GM18507 (cell line): ENCODE results near the gene DPH6.
A peak's percentile ranks its signal among the peaks of the same experiment; 100 is the strongest.
"Not testable (repeated sequence)": the region's sequence is repeated elsewhere in the genome, so short reads cannot be mapped to it uniquely, and the experiment has no call there.

Experiments used
- DNase-seq: peaks from one replicate; pipeline ENCODE4 v3.0.0; 2011; ENCODE audit warnings: low read depth; ENCODE audit not compliant: insufficient read length; ENCODE audit errors: extremely low spot score
- FAIRE-seq: peaks from 2 replicates; lab custom pipeline; 2011; peaks lifted over from hg19 to GRCh38; lab: Jason Lieb, UNC

DPH6 gene

GRCh38 chr15:35445891-35446290 lies 100.1 kb downstream of the DPH6 start:
- FAIRE-seq (no peak), DNase-seq (no peak)

DNA sequence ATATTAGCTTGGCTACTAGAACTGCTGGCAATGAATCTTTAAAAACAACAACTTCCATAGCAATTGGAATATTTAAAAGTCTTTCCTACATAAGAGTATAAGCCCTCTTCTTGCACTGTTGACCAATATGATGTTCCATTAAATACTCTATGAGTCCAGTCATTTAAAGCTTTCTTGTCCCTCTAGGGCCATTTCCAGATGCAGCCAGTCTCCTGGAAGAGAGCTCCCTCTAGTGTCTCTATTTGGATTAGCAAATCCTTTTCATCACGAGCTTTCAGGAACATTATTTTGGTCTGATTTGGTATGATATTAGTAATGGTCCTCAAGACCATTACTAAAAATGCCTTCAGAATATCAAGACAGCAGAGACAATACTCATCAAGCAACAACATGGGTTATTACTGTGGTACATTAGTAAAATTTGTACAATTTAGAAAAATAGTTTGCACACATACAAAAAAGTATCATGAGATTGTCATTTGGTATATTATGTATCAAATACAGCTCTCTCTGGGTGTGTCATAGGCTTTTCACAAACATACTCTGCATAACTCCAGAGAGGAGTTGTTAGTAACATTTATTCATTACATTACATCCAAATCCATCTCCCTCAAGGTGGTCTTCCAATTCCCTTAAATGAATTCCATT lies 101.3 kb downstream of the DPH6 start:
- DNase-seq = peak; percentile 26

DNA sequence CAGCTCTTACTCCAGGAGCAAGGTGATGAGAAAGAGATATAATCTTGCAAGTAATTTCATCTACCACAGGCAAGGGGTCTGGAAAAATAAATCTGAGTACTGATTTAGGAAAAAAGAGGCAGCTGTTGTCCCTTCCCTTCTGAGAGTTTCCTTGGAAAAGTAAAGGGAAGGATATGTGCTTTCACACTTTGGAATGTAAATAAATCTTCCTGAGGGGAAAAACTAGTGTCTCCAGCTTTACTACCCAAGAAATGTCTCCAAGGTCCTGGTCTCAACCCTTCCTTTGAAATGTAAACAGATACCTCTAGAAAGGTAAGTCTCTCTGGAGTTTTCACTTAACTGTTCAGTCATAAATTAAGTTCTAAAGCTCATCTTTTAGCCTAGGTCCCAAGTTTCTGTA lies 102.6 kb downstream of the DPH6 start:
- DNase-seq (no peak), FAIRE-seq (no peak)

More for the DNA sequence above, 101.3 kb downstream of the DPH6 start:
- peak; percentile 84 for FAIRE-seq

- DNase-seq = no peak
- no peak for FAIRE-seq
Observed at GRCh38 chr15:35442742-35443141, 103.2 kb downstream of the DPH6 start.

DNA sequence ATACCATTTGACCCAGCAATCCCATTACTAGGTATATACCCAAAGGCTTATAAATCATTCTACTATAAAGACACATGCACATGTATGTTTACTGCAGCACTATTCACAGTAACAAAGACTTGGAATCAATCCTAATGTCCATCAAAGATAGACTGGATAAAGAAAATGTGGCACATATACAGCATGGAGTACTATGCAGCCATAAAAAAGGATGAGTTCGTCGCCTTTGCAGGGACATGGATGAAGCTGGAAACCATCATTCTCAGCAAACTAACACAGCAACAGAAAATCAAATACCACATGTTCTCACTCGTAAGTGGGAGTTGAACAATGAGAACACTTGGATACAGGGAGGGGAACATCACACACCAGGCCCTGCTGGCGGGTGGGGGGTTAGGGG lies 104.7 kb downstream of the DPH6 start:
- not testable (repeated sequence) for FAIRE-seq, DNase-seq

- no peak for DNase-seq
- no peak for FAIRE-seq
Observed at GRCh38 chr15:35440265-35440664, 105.7 kb downstream of the DPH6 start.

GRCh38 chr15:35439291-35439690 lies 106.7 kb downstream of the DPH6 start:
- DNase-seq = no peak

DNA sequence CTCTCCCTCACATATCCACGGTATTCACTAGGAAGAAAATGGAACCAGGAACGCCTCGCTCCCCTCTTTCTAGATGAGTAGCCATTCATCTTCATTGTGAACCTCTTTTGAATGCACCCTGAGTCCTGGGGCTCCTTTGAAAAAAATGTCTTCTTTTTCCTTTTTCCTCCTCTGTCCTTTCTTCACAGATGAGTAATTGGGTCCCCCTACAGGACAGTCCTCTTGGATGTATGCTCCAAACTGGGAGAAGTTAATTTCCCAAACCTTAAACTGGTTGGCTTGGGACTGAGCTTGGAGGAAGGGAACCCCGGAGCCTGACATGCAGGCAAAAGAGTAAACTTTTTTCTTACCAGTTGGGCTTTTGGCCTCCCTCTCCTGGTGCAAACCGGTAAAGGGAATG lies 108.8 kb downstream of the DPH6 start:
- DNase-seq (no peak), FAIRE-seq (no peak)

More at GRCh38 chr15:35439291-35439690, 106.7 kb downstream of the DPH6 start:
- FAIRE-seq = no peak

DNA sequence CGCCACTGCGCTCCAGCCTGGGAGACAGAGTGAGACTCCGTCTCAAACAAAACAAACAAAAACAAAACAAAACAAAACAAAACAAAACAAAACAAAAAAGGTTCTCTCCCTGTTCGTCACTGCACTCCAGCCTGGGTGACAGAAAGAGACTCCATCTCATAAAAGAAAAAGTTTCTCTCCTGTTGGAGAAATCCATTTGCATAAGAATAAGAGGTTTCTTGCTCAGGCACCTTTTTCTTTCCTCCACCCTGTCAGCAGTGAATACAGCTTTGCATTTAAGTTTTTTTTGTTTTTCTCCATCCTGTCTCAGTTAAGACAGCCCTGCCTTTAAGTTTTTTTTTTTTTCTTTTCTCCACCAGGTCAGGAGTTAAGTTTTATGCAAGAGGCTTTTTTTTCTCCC lies 109.5 kb downstream of the DPH6 start:
- no peak for FAIRE-seq
- DNase-seq = no peak

DNA sequence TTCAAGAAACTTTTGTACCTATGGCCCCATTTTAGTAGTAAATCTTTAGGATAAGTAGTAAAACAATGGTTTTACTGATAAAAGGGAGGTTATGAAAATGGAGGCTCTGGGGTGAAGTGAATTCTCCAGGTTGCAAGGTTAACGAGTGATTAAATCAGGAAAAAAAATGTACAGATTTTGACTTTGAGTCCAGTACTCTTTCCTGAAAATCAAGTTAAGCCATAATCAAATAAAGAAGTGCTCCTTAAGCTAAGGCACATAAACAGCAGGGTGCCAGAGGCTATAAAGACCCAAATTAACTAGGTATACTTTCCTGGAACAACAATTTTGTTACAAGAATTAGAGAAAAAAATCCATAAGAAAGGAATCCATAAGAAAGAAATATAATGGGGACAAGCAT lies 114.7 kb downstream of the DPH6 start:
- no peak for DNase-seq
- FAIRE-seq = no peak

- DNase-seq (no peak), FAIRE-seq (no peak)
Observed at GRCh38 chr15:35430301-35430700, 115.7 kb downstream of the DPH6 start.

GRCh38 chr15:35427496-35427895 lies 118.5 kb downstream of the DPH6 start:
- FAIRE-seq = no peak

DNA sequence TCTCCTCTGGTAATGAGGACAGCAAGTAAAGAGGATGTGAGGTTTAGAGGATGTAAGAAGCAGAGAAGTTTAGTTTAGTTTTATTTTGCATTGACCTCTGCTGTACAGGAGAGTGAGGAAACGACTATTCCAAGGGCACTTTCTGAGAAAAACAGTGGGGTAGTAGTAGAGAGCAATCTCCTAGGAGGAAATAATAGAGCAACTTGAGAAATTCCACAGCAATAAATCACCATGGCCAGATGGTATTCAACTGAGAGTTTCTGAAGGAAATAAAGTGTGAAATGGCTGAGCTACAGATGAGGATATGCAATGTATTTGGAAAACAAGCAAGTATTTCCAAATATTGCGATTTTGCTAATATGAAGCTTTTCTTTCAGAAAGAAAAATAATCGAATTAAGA lies 118.9 kb downstream of the DPH6 start:
- no peak for FAIRE-seq

More at GRCh38 chr15:35427496-35427895, 118.5 kb downstream of the DPH6 start:
- DNase-seq = no peak

GRCh38 chr15:35410775-35411174 lies 135.2 kb downstream of the DPH6 start:
- FAIRE-seq = no peak
- DNase-seq = no peak

More for the DNA sequence above, 118.9 kb downstream of the DPH6 start:
- DNase-seq = no peak

DNA sequence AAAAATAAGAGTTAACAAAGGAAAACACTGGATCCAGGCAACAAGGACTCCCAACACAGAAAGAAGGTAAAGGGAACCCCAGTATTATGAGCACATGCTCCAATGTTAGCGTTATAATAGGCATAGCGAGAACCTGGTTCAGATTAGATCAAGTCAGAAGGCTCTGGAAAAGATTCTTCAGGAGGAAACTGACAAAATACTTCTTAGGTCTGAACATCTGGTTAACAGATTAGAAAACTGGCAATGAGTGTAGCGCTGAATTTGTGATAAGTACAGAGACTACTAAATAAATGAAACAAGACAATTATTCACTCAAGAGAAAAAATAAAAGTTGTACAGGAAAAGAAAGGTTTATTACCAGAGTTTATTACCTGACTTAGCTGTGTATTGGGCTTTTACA lies 146.1 kb downstream of the DPH6 start:
- DNase-seq (no peak), FAIRE-seq (no peak)

DNA sequence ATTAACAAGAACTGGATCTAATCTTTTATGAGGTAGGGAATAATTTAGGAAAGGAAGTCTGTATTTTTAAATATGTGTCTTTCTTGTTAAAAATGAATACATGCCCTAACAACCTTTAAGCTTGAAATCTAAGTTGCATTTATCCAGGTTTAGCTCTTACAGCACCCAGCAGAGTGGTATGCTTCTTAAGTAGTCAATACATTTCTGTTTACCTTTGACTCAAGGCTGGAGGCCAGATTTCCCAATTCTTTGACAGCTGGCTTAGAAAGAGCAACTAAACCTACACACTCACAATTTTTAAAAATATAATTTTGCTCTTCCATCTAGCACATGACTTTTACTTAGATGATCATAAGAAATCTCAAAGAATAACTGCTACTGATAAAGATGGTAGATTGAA lies 148.9 kb downstream of the DPH6 start:
- FAIRE-seq (no peak), DNase-seq (no peak)

GRCh38 chr15:35394416-35394815 lies 151.5 kb downstream of the DPH6 start:
- FAIRE-seq = no peak
- DNase-seq = no peak

DNA sequence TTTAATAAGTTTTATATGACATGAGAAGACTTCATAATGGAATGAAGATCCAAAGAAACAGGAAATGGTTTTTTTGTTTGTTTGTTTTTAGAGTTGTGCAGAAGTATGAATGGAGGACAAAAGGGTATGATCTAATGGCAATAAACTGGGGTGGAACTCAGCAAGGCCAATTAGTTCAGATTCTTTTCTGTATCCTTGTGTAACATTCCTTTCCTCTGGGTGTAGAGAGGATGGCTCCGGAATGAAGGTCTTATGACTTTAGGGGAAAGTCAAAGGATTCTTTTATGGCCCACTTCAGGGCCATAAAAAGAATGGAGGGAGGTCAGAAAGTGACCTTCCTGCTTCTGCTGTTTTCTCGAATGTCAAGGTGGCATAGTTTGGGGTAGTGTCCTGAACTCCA lies 152.6 kb downstream of the DPH6 start:
- FAIRE-seq = no peak
- DNase-seq = no peak

GRCh38 chr15:35391408-35391984 lies 154.5 kb downstream of the DPH6 start:
- not testable (repeated sequence) for DNase-seq, FAIRE-seq

GRCh38 chr15:35383506-35383905 lies 162.5 kb downstream of the DPH6 start:
- FAIRE-seq (no peak), DNase-seq (no peak)

GRCh38 chr15:35381328-35381727 lies 164.6 kb downstream of the DPH6 start:
- no peak for FAIRE-seq
- no peak for DNase-seq
